ENCODE data around the gene ZKSCAN5. TPM values are rescaled to one million over a fixed set of nuclear protein-coding genes. Genes with fewer than 3 reads are reported as not detected.

Gene ZKSCAN5
- total RNA-seq, 4 donors from 2014 or later: 5.7 to 8.5 (median 7.4) TPM

DNA sequence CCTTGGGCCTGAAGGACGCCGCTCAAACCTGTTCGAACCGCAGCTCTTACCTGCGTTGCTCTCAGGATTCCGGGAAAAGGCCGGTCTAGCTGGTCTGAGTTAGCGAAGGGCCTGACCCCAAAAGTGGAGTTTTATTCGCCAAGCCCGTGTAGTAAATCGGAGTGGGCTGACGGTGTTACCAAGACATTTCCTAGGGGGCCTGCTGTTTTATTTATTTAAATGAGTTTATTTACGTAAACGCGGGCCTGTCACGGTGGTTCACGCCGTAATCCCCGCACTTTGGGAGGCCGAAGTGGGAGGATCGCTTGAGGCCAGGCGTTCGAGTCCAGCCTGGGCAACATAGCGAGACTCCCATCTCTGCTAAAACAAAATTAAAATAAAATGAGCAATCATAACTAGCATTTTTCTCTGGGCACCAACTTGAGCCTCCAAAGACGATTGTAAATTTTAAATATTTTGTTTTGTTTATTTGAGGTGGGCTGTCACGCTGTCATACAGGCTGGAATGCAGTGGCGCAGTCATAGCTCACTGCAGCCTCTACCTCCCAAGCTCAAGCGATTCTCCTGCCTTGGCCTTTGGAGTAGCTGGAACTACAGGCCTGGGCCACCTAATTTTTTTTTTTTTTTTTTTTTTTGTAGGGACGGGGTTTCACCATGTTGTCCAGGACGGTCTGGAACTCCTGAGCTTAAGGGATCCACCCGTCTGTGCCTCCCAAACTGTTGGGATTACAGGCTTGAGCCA, 54.9 kb downstream of the ZKSCAN5 start:
- TF ChIP-seq POLR2A (IDR thresholded peaks at IDR 0.05) (no peak), EP300 (IDR thresholded peaks at IDR 0.05) (no peak), CTCF (IDR thresholded peaks at IDR 0.05) (no peak), POLR2AphosphoS5 (IDR thresholded peaks at IDR 0.05) (no peak)
- Histone ChIP-seq H3K4me1 (peaks cover 52% of the 10 kb centered on the region), H3K4me3 (peak overlapping the region; percentile 85), H3K27ac (peak overlapping the region; percentile 98), H3K36me3 (peaks cover 36% of the 10 kb centered on the region), H3K9me3 (no peaks in the 10 kb centered on the region), H3K27me3 (no peaks in the 10 kb centered on the region)
- no peak for DNase-seq (ENCODE audit: low spot score in 2 of 2)
- 39% methylated on average over 16 of the region's 31 CpGs for WGBS

GRCh38 chr7:99560834-99561736, 56.6 kb downstream of the ZKSCAN5 start:
- no peaks in the 10 kb centered on the region for H3K27me3 ChIP-seq
- peak overlapping the region; percentile 66 for H3K27ac ChIP-seq
- H3K9me3 ChIP-seq: no peaks in the 10 kb centered on the region
- TF ChIP-seq CTCF (IDR thresholded peaks at IDR 0.05) (no peak), POLR2A (IDR thresholded peaks at IDR 0.05) (no peak), EP300 (IDR thresholded peaks at IDR 0.05) (no peak), POLR2AphosphoS5 (IDR thresholded peaks at IDR 0.05) (no peak)
- H3K4me1 ChIP-seq: peaks cover 52% of the 10 kb centered on the region
- peaks cover 43% of the 10 kb centered on the region for H3K36me3 ChIP-seq
- no peak for DNase-seq (ENCODE audit: low spot score in 2 of 2)
- WGBS: 74% methylated on average over 7 of the region's 7 CpGs
- no peak overlapping the region for H3K4me3 ChIP-seq

GRCh38 chr7:99561737-99562051, 57.2 kb downstream of the ZKSCAN5 start:
- H3K27me3 ChIP-seq: no peaks in the 10 kb centered on the region
- H3K27ac ChIP-seq: peak overlapping the region; percentile 66
- no peaks in the 10 kb centered on the region for H3K9me3 ChIP-seq
- DNase-seq (ENCODE audit: low spot score in 2 of 2): no peak
- TF ChIP-seq CTCF (IDR thresholded peaks at IDR 0.05) (no peak), POLR2AphosphoS5 (IDR thresholded peaks at IDR 0.05) (no peak), EP300 (IDR thresholded peaks at IDR 0.05) (no peak), POLR2A (IDR thresholded peaks at IDR 0.05) (no peak)
- H3K4me1 ChIP-seq: peaks cover 52% of the 10 kb centered on the region
- H3K4me3 ChIP-seq: no peak overlapping the region
- 70% methylated on average over 2 of the region's 2 CpGs for WGBS
- H3K36me3 ChIP-seq: peaks cover 48% of the 10 kb centered on the region

DNA sequence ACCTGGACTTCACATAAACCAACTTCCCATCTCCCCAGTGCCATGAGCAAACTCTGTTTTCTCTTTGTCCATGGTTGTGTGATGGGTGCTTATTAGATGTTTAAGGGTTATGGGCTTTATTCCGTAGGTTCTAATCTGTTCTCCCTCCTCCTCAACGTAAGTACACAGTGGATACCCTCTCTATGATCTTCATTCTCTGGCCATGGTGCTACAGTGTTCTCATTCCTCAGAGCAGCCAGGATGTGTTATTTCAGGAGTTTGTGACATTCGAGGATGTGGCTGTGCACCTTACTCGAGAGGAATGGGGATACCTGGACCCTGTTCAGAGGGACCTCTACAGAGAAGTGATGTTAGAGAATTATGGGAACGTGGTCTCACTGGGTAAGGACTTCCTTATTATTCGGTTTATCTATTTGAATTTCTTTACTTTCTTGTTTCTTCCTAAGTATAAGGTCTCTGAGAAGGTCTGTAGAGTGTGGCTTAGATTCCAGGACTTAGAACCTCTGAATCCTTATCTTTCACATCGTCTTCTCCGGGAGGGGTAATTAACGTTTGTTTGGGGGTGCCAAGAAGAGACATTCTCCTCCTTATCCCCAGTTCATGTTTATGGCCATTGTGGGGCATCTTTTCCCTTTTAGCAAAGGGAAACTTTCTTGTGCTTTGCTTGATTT, 57.8 kb downstream of the ZKSCAN5 start:
- peaks cover 50% of the 10 kb centered on the region for H3K36me3 ChIP-seq
- DNase-seq (ENCODE audit: low spot score in 2 of 2): no peak
- no peak overlapping the region for H3K4me3 ChIP-seq
- no peaks in the 10 kb centered on the region for H3K9me3 ChIP-seq
- TF ChIP-seq POLR2A (IDR thresholded peaks at IDR 0.05) (no peak), CTCF (IDR thresholded peaks at IDR 0.05) (no peak), POLR2AphosphoS5 (IDR thresholded peaks at IDR 0.05) (no peak), EP300 (IDR thresholded peaks at IDR 0.05) (no peak)
- 73% methylated on average over 9 of the region's 9 CpGs for WGBS
- H3K4me1 ChIP-seq: peaks cover 48% of the 10 kb centered on the region
- H3K27me3 ChIP-seq: no peaks in the 10 kb centered on the region
- H3K27ac ChIP-seq: peak overlapping the region; percentile 74

Data from suprapubic skin (tissue), 4 donors.